HEK293 (cell line): Measurements from ENCODE around the gene DTHD1.

ENCODE experiments used
- ATF2 ChIP-seq: fragments of 450-650 bp; formaldehyde crosslinking; IDR thresholded peaks from 2 replicates; pipeline ENCODE4 v1.5.1; 2016; ENCODE audit warnings: missing biosample characterization, missing genetic modification characterization, low read depth
- REST ChIP-seq: fragments of 450-650 bp; formaldehyde crosslinking; IDR thresholded peaks from 2 replicates; pipeline ENCODE4 v1.5.1; 2016; ENCODE audit warnings: missing biosample characterization, missing genetic modification characterization
- ZNF138 ChIP-seq: fragments of 450-650 bp; formaldehyde crosslinking; IDR thresholded peaks from 2 replicates; pipeline ENCODE4 v1.5.1; 2016; ENCODE audit warnings: missing biosample characterization, missing genetic modification characterization, borderline replicate concordance
- ZNF266 ChIP-seq: fragments of 450-650 bp; formaldehyde crosslinking; IDR thresholded peaks from 2 replicates; pipeline ENCODE4 v1.5.1; 2016; ENCODE audit warnings: missing biosample characterization, missing genetic modification characterization, low read depth
- ZNF658 ChIP-seq: fragments of 450-650 bp; formaldehyde crosslinking; IDR thresholded peaks from 2 replicates; pipeline ENCODE4; 2016; ENCODE audit warnings: missing biosample characterization, missing genetic modification characterization
- ZNF776 ChIP-seq: fragments of 450-650 bp; formaldehyde crosslinking; IDR thresholded peaks from 2 replicates; pipeline ENCODE4 v1.5.0; 2017; ENCODE audit warnings: missing biosample characterization, missing genetic modification characterization, borderline replicate concordance
- TF ChIP-seq, protein P1 (sequence below): fragments of 450-650 bp; formaldehyde crosslinking; IDR thresholded peaks from 2 replicates; pipeline ENCODE4 v1.5.1; 2016; ENCODE audit warnings: missing biosample characterization, missing genetic modification characterization
- TF ChIP-seq, protein P2 (sequence below): fragments of 450-650 bp; formaldehyde crosslinking; IDR thresholded peaks from 2 replicates; pipeline ENCODE4 v1.5.1; 2016; ENCODE audit warnings: missing biosample characterization, missing genetic modification characterization
- TF ChIP-seq, protein P3 (sequence below): fragments of 450-650 bp; formaldehyde crosslinking; IDR thresholded peaks from 2 replicates; pipeline ENCODE4 v1.5.1; 2016; ENCODE audit warnings: missing biosample characterization, missing genetic modification characterization

- TF ChIP-seq ZNF658 (tag by site-specific recombination) (no peak), REST (no peak), ATF2 (tag by site-specific recombination) (no peak), ZNF776 (no peak), ZNF266 (no peak), ZNF138 (tag by site-specific recombination) (no peak)
- TF ChIP-seq, protein P1, sequence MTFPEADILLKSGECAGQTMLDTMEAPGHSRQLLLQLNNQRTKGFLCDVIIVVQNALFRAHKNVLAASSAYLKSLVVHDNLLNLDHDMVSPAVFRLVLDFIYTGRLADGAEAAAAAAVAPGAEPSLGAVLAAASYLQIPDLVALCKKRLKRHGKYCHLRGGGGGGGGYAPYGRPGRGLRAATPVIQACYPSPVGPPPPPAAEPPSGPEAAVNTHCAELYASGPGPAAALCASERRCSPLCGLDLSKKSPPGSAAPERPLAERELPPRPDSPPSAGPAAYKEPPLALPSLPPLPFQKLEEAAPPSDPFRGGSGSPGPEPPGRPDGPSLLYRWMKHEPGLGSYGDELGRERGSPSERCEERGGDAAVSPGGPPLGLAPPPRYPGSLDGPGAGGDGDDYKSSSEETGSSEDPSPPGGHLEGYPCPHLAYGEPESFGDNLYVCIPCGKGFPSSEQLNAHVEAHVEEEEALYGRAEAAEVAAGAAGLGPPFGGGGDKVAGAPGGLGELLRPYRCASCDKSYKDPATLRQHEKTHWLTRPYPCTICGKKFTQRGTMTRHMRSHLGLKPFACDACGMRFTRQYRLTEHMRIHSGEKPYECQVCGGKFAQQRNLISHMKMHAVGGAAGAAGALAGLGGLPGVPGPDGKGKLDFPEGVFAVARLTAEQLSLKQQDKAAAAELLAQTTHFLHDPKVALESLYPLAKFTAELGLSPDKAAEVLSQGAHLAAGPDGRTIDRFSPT (tag by site-specific recombination) = no peak
- TF ChIP-seq, protein P2, sequence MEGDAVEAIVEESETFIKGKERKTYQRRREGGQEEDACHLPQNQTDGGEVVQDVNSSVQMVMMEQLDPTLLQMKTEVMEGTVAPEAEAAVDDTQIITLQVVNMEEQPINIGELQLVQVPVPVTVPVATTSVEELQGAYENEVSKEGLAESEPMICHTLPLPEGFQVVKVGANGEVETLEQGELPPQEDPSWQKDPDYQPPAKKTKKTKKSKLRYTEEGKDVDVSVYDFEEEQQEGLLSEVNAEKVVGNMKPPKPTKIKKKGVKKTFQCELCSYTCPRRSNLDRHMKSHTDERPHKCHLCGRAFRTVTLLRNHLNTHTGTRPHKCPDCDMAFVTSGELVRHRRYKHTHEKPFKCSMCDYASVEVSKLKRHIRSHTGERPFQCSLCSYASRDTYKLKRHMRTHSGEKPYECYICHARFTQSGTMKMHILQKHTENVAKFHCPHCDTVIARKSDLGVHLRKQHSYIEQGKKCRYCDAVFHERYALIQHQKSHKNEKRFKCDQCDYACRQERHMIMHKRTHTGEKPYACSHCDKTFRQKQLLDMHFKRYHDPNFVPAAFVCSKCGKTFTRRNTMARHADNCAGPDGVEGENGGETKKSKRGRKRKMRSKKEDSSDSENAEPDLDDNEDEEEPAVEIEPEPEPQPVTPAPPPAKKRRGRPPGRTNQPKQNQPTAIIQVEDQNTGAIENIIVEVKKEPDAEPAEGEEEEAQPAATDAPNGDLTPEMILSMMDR (tag by site-specific recombination) = no peak
- TF ChIP-seq, protein P3, sequence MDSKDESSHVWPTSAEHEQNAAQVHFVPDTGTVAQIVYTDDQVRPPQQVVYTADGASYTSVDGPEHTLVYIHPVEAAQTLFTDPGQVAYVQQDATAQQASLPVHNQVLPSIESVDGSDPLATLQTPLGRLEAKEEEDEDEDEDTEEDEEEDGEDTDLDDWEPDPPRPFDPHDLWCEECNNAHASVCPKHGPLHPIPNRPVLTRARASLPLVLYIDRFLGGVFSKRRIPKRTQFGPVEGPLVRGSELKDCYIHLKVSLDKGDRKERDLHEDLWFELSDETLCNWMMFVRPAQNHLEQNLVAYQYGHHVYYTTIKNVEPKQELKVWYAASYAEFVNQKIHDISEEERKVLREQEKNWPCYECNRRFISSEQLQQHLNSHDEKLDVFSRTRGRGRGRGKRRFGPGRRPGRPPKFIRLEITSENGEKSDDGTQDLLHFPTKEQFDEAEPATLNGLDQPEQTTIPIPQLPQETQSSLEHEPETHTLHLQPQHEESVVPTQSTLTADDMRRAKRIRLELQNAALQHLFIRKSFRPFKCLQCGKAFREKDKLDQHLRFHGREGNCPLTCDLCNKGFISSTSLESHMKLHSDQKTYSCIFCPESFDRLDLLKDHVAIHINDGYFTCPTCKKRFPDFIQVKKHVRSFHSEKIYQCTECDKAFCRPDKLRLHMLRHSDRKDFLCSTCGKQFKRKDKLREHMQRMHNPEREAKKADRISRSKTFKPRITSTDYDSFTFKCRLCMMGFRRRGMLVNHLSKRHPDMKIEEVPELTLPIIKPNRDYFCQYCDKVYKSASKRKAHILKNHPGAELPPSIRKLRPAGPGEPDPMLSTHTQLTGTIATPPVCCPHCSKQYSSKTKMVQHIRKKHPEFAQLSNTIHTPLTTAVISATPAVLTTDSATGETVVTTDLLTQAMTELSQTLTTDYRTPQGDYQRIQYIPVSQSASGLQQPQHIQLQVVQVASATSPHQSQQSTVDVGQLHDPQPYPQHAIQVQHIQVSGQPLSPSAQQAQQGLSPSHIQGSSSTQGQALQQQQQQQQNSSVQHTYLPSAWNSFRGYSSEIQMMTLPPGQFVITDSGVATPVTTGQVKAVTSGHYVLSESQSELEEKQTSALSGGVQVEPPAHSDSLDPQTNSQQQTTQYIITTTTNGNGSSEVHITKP (tag by site-specific recombination) = no peak
These were observed 41.5 kb downstream of the DTHD1 start for GRCh38 chr4:36322921-36323354.
